Keratinocyte (primary cell): ENCODE measurements around the gene PRR33.

Experiments
- EZH2 ChIP-seq: IDR thresholded peaks from one replicate; pipeline ENCODE4 v1.6.1; 2012; ENCODE audit warnings: inconsistent platforms, mild to moderate bottlenecking, low read length, moderate library complexity
- TF ChIP-seq, protein P1 (sequence below), 3 experiments: IDR thresholded peaks in 1 of 3; conservative IDR thresholded peaks in 1 of 3; optimal IDR thresholded peaks in 1 of 3; 2 replicates in 2 of 3; 3 replicates in 1 of 3; pipeline versions ENCODE3 to v1.5.1; 2011; ENCODE audit warnings: low read length in 3 of 3, mild to moderate bottlenecking in 3 of 3, moderate library complexity in 2 of 3, control low read depth in 1 of 3, inconsistent platforms in 1 of 3; ENCODE audit not compliant: insufficient read depth in 2 of 3; ENCODE audit errors: extremely low read depth in 1 of 3

DNA sequence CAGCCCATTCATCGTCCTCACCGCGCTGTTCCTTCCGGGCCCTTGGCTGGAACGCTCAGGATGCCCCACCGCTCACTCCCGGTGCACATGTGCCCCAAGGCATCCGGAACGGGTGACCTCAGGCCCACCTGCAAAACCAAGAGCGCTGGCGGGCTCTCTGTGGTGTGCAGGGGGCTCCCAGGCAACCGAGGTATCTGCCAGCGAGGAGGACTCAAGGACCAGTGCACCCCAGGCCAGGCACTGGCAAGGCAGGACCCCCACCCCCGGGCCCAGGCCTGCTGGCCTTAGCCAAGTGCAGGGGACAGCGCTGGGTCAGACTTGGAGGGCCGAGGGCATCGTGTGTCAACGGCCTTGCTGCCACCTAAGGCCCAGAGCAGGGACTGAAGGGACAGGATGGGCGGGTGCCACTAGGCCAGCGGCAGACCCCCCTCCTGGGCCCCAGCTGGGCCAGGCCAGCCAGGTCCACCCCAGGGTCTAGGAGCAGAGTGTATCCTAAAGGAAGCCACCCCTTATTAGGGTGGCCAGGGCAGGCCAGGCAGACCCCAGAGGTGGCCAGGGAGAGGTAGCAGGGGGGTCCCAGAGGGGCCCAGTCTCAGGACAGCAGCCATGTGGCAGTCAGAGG, 36.3 kb upstream of the PRR33 start:
- TF ChIP-seq, protein P1, sequence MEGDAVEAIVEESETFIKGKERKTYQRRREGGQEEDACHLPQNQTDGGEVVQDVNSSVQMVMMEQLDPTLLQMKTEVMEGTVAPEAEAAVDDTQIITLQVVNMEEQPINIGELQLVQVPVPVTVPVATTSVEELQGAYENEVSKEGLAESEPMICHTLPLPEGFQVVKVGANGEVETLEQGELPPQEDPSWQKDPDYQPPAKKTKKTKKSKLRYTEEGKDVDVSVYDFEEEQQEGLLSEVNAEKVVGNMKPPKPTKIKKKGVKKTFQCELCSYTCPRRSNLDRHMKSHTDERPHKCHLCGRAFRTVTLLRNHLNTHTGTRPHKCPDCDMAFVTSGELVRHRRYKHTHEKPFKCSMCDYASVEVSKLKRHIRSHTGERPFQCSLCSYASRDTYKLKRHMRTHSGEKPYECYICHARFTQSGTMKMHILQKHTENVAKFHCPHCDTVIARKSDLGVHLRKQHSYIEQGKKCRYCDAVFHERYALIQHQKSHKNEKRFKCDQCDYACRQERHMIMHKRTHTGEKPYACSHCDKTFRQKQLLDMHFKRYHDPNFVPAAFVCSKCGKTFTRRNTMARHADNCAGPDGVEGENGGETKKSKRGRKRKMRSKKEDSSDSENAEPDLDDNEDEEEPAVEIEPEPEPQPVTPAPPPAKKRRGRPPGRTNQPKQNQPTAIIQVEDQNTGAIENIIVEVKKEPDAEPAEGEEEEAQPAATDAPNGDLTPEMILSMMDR (optimal IDR thresholded peaks at IDR 0.05 in 1 of 3, IDR thresholded peaks at IDR 0.05 in 1 of 3, conservative IDR thresholded peaks at IDR 0.05 in 1 of 3; ENCODE audit: extremely low read depth in 1 of 3, insufficient read depth in 2 of 3, low read length in 3 of 3), result no peak
- no peak for TF ChIP-seq EZH2
